ENCODE results near the gene CNTN4.

The CNTN4 gene

GRCh38 chr3:2826036-2826435 is 727.4 kb downstream of the CNTN4 start:
- Histone ChIP-seq H3K27me3 (ENCODE audit: insufficient read depth, low read depth, severe bottlenecking) (no peaks in the 10 kb centered on the region), H3K4me3 (ENCODE audit: low read depth, low read length) (no peak overlapping the region), H3K9me3 (ENCODE audit: severe bottlenecking) (no peaks in the 10 kb centered on the region), H3K27ac (no peak overlapping the region), H3K36me3 (no peaks in the 10 kb centered on the region)
- no peak for DNase-seq
- no peak for TF ChIP-seq CTCF (IDR thresholded peaks at IDR 0.05; ENCODE audit: low read depth, low read length)

- no peak for DNase-seq
- no peak for TF ChIP-seq CTCF (IDR thresholded peaks at IDR 0.05; ENCODE audit: low read depth, low read length)
- Histone ChIP-seq H3K27ac (no peak overlapping the region), H3K4me3 (ENCODE audit: low read depth, low read length) (no peak overlapping the region), H3K9me3 (ENCODE audit: severe bottlenecking) (no peaks in the 10 kb centered on the region), H3K36me3 (no peaks in the 10 kb centered on the region), H3K27me3 (ENCODE audit: insufficient read depth, low read depth, severe bottlenecking) (no peaks in the 10 kb centered on the region)
Measured at GRCh38 chr3:2826453-2826852, 727.8 kb downstream of the CNTN4 start.

- no peaks in the 10 kb centered on the region for H3K9me3 ChIP-seq (ENCODE audit: severe bottlenecking)
- no peaks in the 10 kb centered on the region for H3K36me3 ChIP-seq
- H3K4me3 ChIP-seq (ENCODE audit: low read depth, low read length), result no peak overlapping the region
- peak; percentile 24 for DNase-seq
- no peaks in the 10 kb centered on the region for H3K27me3 ChIP-seq (ENCODE audit: insufficient read depth, low read depth, severe bottlenecking)
- no peak overlapping the region for H3K27ac ChIP-seq
- no peak for TF ChIP-seq CTCF (IDR thresholded peaks at IDR 0.05; ENCODE audit: low read depth, low read length)
Measured at GRCh38 chr3:2837239-2837638, 738.6 kb downstream of the CNTN4 start.

GRCh38 chr3:2837910-2838309 is 739.2 kb downstream of the CNTN4 start:
- H3K27ac ChIP-seq, result no peak overlapping the region
- DNase-seq, result no peak
- H3K4me3 ChIP-seq (ENCODE audit: low read depth, low read length), result no peak overlapping the region
- no peaks in the 10 kb centered on the region for H3K27me3 ChIP-seq (ENCODE audit: insufficient read depth, low read depth, severe bottlenecking)
- no peak for TF ChIP-seq CTCF (IDR thresholded peaks at IDR 0.05; ENCODE audit: low read depth, low read length)
- no peaks in the 10 kb centered on the region for H3K36me3 ChIP-seq
- H3K9me3 ChIP-seq (ENCODE audit: severe bottlenecking), result no peaks in the 10 kb centered on the region

GRCh38 chr3:2838546-2839157 is 740.0 kb downstream of the CNTN4 start:
- TF ChIP-seq CTCF (IDR thresholded peaks at IDR 0.05; ENCODE audit: low read depth, low read length), result no peak
- H3K9me3 ChIP-seq (ENCODE audit: severe bottlenecking), result no peaks in the 10 kb centered on the region
- H3K27me3 ChIP-seq (ENCODE audit: insufficient read depth, low read depth, severe bottlenecking), result no peaks in the 10 kb centered on the region
- no peaks in the 10 kb centered on the region for H3K36me3 ChIP-seq
- DNase-seq, result no peak
- no peak overlapping the region for H3K4me3 ChIP-seq (ENCODE audit: low read depth, low read length)
- no peak overlapping the region for H3K27ac ChIP-seq

- DNase-seq, result no peak
- TF ChIP-seq CTCF (IDR thresholded peaks at IDR 0.05; ENCODE audit: low read depth, low read length), result no peak
- Histone ChIP-seq H3K9me3 (ENCODE audit: severe bottlenecking) (no peaks in the 10 kb centered on the region), H3K27ac (no peak overlapping the region), H3K36me3 (no peaks in the 10 kb centered on the region), H3K4me3 (ENCODE audit: low read depth, low read length) (no peak overlapping the region), H3K27me3 (ENCODE audit: insufficient read depth, low read depth, severe bottlenecking) (no peaks in the 10 kb centered on the region)
Measured at GRCh38 chr3:2839876-2840275, 741.2 kb downstream of the CNTN4 start.
